Measurements from ENCODE around the gene RAET1E.
"Not testable (repeated sequence)": the region's sequence is repeated elsewhere in the genome, so short reads cannot be mapped to it uniquely, and the experiment has no call there.

The RAET1E gene

DNA sequence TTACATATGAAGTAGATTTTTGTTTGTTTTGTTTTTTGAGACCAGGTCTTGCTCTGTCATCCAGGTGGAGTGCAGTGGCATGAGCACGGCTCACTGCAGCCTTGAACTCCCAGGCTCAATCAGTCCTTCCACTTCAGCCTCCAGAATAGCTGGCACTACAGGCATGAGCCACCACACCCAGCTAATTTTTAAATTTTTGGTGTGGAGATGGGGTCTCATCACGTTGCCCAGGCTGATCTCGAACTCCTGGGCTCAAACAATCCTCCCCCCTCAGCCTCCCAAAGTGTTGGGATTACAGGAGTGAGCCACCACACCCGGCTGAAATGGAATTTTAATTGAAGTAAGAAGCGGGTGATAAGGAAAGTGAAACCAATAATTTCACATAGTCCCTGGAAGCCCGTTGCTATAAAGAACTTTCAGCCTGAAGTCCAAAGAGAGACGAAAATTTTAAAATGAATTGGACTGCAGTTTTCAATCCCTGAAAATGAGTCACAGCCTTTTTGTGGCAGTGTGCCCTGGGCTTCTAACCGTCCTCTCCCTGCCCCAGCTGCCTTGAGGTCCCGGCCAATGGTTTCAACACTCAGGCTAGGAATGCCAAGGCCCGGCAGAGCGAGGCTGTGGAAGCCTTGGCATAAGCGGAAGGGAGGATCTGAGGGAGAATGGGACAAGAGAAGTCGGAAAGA is 757 bp downstream of the RAET1E start:
- Histone ChIP-seq H3K27ac (peak overlapping the region in 20 of 21 experiments; percentile 20 to 87 (median 79)), H3K4me3 (peak overlapping the region in 5 of 7 experiments; percentile 4 to 31 (median 10))

DNA sequence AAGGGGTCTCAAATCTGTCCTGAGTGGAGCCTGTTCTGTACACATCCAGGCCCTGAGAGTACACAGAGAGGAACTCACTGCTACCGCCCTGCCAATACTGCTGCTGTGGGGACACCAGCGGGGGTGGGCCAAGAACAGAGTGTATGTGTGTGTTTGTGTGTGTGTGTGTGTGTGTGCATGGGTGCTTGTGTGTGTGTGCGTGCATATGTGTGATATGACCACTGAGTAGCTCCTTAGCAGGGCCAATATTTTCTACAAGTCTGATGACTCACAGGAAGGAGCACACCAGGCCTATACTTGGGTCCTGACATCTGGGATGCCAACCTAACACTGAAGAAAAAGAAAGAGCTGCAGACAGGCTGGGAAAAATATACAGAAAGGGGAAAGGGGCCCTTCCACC is 1.4 kb downstream of the RAET1E start:
- H3K27ac ChIP-seq = peak overlapping the region in 20 of 21 experiments; percentile 20 to 87 (median 79)

DNA sequence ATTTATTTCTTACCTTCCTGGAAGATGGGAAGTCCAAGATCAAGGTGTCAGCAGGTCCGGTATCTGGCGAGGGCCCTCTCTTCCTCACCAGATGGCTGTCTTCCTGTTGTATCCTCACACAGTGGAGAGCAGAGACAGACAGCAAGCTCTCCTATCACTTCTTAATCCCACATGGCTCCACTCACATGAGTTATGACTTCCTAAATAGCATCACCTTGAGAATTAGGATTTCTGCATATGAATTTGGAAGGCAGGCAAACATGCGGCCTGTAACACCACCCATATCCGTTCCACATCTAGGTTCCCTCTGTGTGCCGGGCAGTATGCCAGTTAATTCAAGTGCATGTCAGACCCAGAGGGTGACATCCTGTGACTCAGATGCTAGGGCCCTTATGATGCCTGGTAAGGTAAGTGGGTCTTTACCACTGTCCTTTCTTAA is 2.1 kb downstream of the RAET1E start:
- no peak overlapping the region for H3K4me3 ChIP-seq
- H3K27ac ChIP-seq = peak overlapping the region in 19 of 21 experiments; percentile 20 to 87 (median 79)

More for the DNA sequence above, 1.4 kb downstream of the RAET1E start:
- peak overlapping the region in 1 of 7 experiments; percentile 31 for H3K4me3 ChIP-seq

DNA sequence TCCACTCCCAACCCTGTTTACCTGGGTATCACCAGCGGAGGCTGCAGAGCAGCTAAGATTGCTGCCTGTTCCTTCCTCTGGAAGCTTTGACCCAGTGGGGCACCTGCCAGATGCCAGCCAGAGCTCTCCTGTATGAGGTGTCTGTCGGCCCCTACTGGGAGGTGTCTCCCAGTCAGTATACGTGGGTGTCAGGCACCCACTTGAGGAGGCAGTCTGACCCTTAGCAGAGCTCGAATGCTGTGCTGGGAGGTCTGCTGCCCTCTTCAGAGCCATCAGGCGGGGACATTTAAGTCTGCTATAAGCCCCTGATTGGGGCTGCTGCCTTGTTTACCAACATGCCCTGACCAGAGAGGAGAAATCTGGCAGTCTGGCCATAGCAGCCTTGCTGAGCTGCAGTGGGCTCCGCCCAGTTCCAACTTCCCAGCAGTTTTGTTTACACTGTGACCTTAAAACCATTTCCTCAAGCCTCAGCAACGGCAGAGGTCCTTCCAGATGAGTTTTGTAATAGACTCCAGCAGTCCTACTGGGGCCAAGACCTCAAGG is 2.8 kb downstream of the RAET1E start:
- Histone ChIP-seq H3K27ac (peak overlapping the region in 19 of 21 experiments; percentile 15 to 87 (median 78)), H3K4me3 (no peak overlapping the region)

DNA sequence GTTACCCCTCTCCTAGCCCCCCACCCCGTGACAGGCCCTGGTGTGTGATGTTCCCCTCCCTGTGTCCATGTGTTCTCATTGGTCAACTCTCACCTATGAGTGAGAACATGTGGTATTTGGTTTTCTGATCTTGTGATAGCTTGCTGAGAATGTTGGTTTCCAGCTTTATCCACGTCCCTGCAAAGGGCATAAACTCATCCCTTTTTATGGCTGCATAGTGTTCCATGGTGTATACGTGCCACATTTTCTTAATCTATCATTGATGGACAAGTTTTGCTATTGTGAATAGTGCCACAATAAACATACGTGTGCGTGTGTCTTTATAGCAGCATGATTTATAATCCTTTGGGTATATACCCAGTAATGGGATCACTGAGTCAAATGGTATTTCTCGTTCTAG is 6.0 kb downstream of the RAET1E start:
- H3K27ac ChIP-seq = peak overlapping the region in 1 of 21 experiments; percentile 75

DNA sequence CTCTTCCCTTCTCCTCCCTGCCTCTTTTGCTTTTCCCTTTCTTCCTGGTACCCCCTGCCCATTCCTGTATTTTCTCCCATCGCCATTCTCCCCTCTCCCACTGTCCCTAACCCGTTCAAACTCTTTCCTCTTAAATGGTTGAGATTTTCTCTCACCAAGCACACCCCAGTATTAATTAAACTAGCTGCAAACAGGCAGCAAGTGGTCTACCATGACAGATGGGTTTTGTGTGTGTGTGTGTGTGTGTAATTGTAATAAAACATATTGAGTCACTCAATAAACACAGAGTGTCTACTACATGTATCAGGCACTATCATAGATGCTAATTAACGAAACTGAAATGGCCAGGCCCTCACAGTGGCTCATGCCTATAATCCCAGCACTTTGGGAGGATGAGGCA is 6.7 kb downstream of the RAET1E start:
- Histone ChIP-seq H3K4me3 (no peak overlapping the region), H3K27ac (peak overlapping the region in 14 of 21 experiments; percentile 1 to 76 (median 47))

More for the DNA sequence above, 6.0 kb downstream of the RAET1E start:
- H3K4me3 ChIP-seq = not testable (repeated sequence)

DNA sequence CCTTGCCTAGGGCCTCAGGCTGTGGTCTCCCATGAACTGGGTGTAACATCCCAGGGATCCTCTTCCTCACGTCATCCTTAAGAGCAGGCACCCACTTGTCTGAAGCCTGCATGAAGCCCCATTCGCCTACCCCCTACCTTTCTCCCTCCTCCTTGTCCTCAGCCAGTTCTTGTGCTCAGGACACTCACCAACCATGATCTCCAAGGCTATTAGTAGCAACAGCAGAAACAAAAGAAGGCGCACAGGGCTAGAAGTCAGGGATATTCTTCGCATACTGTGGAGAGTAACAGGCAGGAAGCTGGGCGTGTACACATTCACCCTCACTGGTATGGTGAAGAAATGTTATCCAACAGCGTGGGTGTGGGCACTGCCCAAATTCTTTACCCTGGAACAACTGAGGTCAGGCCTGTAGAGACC is 7.3 kb downstream of the RAET1E start:
- Histone ChIP-seq H3K4me3 (no peak overlapping the region), H3K27ac (peak overlapping the region in 15 of 21 experiments; percentile 1 to 76 (median 47))

DNA sequence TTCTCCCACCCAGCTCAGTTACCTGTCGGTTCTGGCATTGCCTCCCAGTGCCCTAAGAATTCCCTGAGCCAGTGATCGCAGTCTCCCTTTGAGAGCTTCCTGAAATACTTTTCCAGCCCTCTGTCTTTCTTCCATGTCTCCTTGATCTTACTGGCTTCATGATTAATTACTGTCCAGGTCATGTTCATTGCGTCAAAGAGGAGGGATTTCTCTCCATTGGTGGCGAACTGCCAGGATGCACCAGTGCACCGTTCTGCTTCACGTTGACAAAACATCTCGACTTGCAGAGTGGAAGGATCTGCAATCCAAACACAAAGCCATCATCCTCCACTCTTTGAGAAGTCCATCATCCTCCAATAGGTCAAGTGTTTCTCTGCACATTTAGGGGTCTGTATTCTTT is 8.6 kb downstream of the RAET1E start:
- Histone ChIP-seq H3K27ac (peak overlapping the region in 4 of 21 experiments; percentile 28 to 60 (median 34)), H3K4me3 (no peak overlapping the region)

DNA sequence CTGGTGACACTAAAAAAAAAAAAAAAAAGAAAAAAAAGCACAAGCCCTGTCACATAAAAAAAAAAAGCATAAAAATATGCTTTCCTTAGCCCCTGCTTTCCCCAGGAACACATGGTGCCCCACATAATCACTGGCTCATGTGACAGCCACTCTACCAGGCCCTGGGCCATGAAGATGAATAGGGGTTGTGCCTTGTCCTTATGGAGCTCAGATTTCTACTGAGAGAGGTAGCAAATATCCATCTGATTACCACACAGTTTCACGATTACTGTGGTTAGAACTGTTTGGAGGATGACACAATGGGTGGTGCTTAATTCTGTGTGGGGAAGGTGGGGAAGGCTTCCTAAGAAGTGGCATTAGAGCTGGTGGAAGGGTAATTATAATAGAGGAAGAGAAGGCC is 9.3 kb downstream of the RAET1E start:
- Histone ChIP-seq H3K4me3 (no peak overlapping the region), H3K27ac (peak overlapping the region in 12 of 21 experiments; percentile 1 to 74 (median 29))

DNA sequence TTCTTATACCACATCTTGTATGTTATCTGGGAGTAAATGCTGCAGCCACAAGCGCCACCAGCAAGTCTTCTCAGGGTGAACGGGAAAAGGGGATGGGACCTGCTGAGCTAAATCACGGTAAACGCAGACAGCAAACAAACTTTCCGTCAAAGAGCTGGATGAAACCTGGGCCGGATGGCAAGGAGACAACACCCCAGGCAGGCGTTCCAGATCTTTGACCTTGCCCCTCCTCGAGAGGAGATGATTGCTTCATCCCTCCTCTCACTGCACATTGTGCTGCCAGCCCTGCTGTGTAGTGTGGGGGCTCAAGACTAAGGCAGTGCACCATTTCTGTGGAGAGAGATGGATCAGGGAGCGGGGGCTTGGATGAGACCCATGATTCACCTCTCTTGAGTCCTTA is 9.8 kb downstream of the RAET1E start:
- H3K4me3 ChIP-seq = no peak overlapping the region
- H3K27ac ChIP-seq = peak overlapping the region in 15 of 21 experiments; percentile 1 to 74 (median 33)

DNA sequence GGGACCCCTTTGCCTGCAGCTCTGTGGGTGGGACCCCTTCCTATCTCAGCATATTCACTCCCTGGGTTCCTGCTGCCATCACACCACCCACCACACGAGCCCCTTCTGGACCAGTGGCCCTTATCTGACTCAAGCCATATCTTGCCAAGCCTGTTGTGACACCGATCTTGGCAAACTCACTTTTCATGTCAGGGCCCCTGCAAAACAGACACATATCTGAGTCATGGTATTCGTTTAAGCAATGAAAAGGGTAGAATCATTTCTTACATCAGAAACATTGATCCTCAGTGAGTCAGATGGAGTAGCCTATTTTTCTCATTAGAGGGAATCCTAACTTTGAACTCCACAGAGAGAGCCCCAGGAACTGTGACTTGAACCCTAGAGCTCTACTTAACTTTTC is 10.6 kb downstream of the RAET1E start:
- no peak overlapping the region for H3K4me3 ChIP-seq
- peak overlapping the region in 15 of 21 experiments; percentile 1 to 74 (median 33) for H3K27ac ChIP-seq

DNA sequence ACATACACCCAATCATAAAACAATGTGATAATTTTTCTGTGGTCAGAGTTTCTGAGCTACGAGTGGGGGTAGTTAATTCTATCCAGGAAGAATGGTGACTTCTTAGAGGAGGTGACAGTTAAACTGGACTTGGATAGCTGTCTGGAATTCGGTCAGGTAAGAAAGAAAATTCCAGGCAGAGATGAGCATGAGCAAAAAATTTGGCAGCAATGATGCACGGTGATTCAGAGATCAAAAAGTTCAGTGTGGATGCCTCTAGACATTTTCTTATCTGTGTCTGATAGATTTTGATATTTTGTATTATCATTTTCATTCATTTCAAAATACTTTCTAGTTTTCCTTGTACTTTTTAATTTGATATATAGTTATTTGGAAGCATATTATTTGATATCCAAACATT is 12.0 kb downstream of the RAET1E start:
- Histone ChIP-seq H3K4me3 (no peak overlapping the region), H3K27ac (no peak overlapping the region)

DNA sequence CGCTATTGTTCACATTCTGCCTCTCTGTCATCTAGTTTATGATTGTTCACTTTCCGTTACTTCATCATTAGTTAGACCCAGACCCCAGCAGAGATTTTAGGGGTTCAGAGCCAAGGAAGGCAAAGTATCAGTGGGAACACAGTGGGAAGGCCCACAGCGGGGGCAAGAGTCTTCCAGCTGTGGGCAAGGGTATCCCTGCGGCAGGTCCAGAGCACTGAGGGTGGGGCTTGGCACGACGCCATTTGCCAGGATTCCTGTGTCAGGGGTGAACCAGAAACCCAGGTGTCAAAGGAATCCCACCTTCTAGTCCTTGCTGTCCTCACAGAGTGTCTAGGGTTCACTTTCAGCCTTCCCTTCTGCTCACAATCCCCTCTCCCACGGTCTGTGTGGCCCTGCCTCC is 13.3 kb downstream of the RAET1E start:
- no peak overlapping the region for H3K4me3 ChIP-seq
- no peak overlapping the region for H3K27ac ChIP-seq

DNA sequence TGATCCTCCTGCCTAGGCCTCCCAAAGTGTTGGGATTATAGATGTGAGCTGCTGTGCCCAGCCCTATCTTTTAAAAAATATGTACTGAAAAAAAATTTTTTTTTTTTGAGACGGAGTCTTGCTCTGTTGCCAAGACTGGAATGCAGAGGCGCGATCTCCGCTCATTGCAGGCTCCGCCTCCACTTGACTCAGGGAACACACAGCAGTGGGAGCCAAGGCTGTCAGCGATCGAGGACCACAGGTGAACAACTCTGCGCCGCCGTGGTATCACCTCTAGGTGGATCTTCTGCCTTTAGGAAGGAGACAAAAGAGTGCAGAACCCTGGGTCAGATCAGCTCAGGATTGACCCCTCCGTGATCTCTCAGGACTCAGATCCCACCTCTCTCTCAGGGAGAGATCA is 13.7 kb downstream of the RAET1E start:
- H3K4me3 ChIP-seq = no peak overlapping the region

DNA sequence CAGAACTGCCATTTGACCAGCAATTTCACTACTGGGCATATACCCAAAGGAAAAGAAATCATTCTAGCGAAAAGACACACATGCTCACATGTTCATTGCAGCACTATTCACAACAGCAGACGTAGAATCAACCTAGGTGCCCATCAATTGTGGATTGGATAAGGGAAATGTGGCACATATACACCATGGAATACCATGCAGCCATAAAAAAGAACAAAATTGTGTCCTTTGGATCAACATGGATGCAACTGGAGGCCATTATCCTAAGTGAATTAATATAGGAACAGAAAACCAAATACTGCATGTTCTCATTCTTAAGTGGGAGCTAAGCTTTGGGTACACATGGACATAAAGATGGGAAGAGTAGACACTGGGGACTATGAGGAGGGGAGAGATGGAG is 16.1 kb downstream of the RAET1E start:
- Histone ChIP-seq H3K27ac (no peak overlapping the region), H3K4me3 (no peak overlapping the region)

More for the DNA sequence above, 13.7 kb downstream of the RAET1E start:
- H3K27ac ChIP-seq = no peak overlapping the region

DNA sequence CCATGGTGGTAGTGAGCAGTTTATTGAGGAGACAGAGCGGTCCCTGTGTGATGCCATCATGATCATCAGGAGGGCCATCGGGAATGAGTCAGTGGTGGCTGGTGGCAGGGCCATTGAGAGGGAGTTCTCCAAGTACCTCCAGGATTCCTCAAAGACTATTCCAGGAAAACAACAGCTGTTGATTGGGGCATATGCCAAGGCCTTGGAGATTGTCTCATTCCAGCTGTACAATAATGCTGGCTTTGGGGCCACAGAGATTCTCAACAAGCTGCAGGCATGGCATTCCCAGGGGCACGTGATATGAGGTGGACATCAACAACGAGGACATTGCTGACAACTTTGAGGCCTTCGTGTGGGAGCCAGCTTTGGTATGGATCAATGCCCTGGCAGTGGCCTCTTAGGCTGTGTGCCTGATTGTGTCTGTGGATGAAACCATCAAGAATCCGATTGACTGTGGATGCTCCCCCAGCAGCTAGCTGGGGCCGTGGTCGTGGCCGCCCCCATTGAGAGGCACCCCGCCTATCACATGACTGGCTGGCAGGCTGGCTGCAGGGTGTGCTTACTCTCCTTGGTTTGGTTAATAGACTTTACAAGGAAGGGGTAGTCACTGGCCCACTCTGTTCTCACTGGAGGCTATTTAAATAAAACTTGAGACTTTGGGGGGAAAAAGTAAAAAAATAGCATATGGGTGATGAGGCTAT is 16.7 kb downstream of the RAET1E start:
- Histone ChIP-seq H3K4me3 (no peak overlapping the region), H3K27ac (no peak overlapping the region)

DNA sequence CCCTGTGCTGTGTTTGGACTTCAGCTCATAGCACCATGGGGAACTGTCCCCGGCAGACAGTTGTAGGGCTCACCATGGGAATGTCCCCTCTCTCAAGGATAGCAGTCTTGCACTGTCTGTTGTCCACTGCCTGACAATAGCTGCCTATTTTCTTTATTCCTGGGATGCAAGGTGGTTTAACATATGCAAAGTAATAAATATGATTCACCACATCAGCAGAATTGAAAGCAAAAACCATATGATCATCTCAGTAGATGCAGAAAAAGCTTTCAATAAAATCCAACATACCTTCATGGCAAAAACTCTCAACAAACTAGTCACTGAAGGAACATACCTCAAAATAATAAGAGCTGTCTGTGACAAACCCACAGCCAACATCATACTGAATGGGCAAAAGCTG is 20.3 kb downstream of the RAET1E start:
- Histone ChIP-seq H3K27ac (no peak overlapping the region), H3K4me3 (no peak overlapping the region)

DNA sequence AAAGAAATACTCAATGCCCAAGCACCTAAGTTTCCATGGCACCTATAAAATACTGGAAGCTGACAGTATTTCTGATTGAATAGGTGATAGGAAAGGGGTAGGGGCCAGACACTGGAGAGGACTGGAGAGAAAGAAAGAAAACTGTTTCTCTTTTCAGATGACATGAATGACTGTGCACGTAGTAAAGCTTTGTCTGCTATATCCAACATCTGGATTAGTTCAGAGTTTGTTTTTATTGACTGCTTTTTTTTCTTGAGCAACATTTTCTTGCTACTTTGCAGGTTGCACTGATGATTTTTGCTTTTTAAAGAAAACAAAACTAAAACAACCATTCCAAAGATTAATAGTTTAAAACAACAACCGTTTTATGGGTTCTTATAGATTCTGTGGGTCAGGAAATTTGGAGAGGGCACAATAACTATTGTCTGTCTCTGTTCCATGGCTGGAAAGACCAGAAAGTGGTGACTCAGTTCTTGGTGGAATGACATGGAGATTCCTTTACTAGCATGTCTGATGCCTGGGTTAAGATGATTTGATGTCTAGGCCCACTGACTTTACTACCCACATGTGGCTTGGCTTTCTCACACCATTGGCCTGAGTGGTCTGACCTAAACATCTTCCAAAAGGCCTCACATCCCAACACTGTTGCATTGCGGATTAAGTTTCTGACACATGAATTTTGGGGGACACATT is 21.5 kb downstream of the RAET1E start:
- Histone ChIP-seq H3K27ac (peak overlapping the region in 2 of 21 experiments; percentile 1 to 26), H3K4me3 (no peak overlapping the region)

DNA sequence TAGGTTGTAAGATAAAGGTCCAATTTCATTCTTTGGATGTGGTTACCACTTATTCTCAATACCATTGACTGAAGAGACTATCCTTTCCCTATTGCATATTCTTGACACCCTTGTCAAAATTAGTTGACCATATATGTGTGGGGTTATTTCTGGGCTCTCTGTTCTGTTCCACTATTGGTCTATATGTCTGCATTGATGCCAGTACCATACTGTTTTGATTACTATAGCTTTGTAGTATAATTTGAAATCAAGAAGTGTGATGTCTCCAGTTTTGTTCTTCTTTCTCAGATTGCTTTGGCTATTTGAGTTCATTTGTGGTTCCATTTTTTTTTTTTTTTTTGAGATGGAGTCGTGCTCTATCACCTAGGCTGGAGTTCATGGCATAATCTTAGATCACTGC is 25.7 kb downstream of the RAET1E start:
- H3K27ac ChIP-seq = no peak overlapping the region
- H3K4me3 ChIP-seq = no peak overlapping the region

DNA sequence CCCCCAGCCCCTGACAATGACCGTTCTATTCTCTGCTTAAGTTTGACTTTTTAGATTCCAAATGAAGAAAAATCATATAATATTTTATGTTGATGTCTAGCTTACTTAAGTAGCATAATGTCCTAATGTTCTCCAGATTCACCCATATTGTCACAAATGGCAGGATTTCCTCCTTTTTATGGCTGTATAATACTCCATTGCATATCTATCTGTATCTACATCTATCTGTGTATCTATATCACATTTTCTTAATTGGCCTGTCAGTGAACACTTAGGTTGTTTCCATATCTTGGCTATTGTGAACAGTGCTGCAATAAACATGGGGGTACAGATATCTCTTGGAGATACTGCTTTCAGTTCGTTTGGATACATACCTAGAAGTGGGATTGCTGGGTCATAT is 26.7 kb downstream of the RAET1E start:
- Histone ChIP-seq H3K27ac (no peak overlapping the region), H3K4me3 (no peak overlapping the region)
